Tibial artery (tissue), 4 donors: ENCODE results near the gene PLPP7.

Experiments used
- DNase-seq, 2 donors: peaks; one replicate each; pipeline ENCODE4 v3.0.0-alpha.2; 2019
- H3K27ac ChIP-seq, 2 donors: fragments of 200-600 bp; sonication (generic) in 1 of 2; 1 replicate in 1 of 2; 2 replicates in 1 of 2; pipeline ENCODE4 v1.5.1; 2018 to 2019; ENCODE audit warnings: mild to moderate bottlenecking in 1 of 2
- H3K27me3 ChIP-seq, 2 donors: fragments of 200-600 bp; sonication (generic) in 1 of 2; one replicate each; pipeline versions ENCODE4 v1.5.1 to v1.6.0; 2016 to 2019
- H3K36me3 ChIP-seq, 3 donors: fragments of 200-600 bp; sonication (generic) in 2 of 3; one replicate each; pipeline ENCODE4 v1.5.1; 2016 to 2019; ENCODE audit warnings: mild to moderate bottlenecking in 2 of 3
- H3K4me1 ChIP-seq, 4 donors: fragments of 200-600 bp; sonication (generic) in 2 of 4; 1 replicate in 3 of 4; 2 replicates in 1 of 4; pipeline ENCODE4 v1.5.1; 2016 to 2019
- H3K4me3 ChIP-seq, 2 donors: fragments of 200-600 bp; sonication (generic) in 1 of 2; 1 replicate in 1 of 2; 2 replicates in 1 of 2; pipeline ENCODE4 v1.5.1; 2018 to 2019; ENCODE audit warnings: mild to moderate bottlenecking in 2 of 2
- H3K9me3 ChIP-seq, 3 donors: fragments of 200-600 bp; sonication (generic) in 1 of 3; one replicate each; pipeline ENCODE4 v1.5.1; 2016 to 2019
- CTCF ChIP-seq, 2 experiments: fragments of 200-600 bp in 1 of 2; fragments of 450-650 bp in 1 of 2; IDR thresholded peaks; one replicate each; pipeline ENCODE4 v1.5.1; 2017 to 2019; ENCODE audit warnings: antibody characterized with exemption in 2 of 2, mild to moderate bottlenecking in 1 of 2, moderate library complexity in 1 of 2
- intact Hi-C: fragments of 100-400 bp; cut with DNase I; formaldehyde crosslinking; loops from one replicate; pipeline ENCODE4 v1.15.0; 2023; ENCODE audit warnings: low total_unique reads

The PLPP7 gene

GRCh38 chr9:131276094-131276888, 13.2 kb upstream of the PLPP7 start, which contains the start of gene FAM78A:
Gene FAM78A (minus strand): TSS chr9:131276510. CDS start chr9:131276179, 331 bp downstream.
- intact Hi-C loops = no loop called here
- Histone ChIP-seq H3K9me3 (no peaks in the 10 kb centered on the region), H3K4me3 (peak within 1 kb of the TSS; percentile 64 to 74), H3K4me1 (peaks cover 0 to 22% (median 16%) of the 10 kb centered on the region in 4 donors), H3K36me3 (no peaks in the 10 kb centered on the region), H3K27me3 (peaks cover 0 to 64% of the 10 kb centered on the region in 2 donors), H3K27ac (peak within 1 kb of the TSS; percentile 10 to 13)
- no peak for TF ChIP-seq CTCF (IDR thresholded peaks at IDR 0.05)
- DNase-seq = peak; percentile 46 to 71

GRCh38 chr9:131276891-131277286, 12.6 kb upstream of the PLPP7 start:
- Histone ChIP-seq H3K36me3 (no peaks in the 10 kb centered on the region), H3K9me3 (no peaks in the 10 kb centered on the region), H3K27ac (peak overlapping the region in 1 of 2 donors; percentile 10), H3K27me3 (peaks cover 0 to 70% of the 10 kb centered on the region in 2 donors), H3K4me3 (peak overlapping the region; percentile 64 to 74), H3K4me1 (peaks cover 0 to 22% (median 16%) of the 10 kb centered on the region in 4 donors)
- intact Hi-C loops = no loop called here
- DNase-seq = no peak
- no peak for TF ChIP-seq CTCF (IDR thresholded peaks at IDR 0.05)

- intact Hi-C loops = no loop called here
- Histone ChIP-seq H3K36me3 (no peaks in the 10 kb centered on the region), H3K27ac (peak overlapping the region in 1 of 2 donors; percentile 10), H3K9me3 (no peaks in the 10 kb centered on the region), H3K27me3 (peaks cover 0 to 73% of the 10 kb centered on the region in 2 donors), H3K4me1 (peaks cover 0 to 22% (median 16%) of the 10 kb centered on the region in 4 donors), H3K4me3 (peak overlapping the region; percentile 64 to 74)
- DNase-seq = peak in 1 of 2 donors; percentile 66
- no peak for TF ChIP-seq CTCF (IDR thresholded peaks at IDR 0.05)
Observed at GRCh38 chr9:131277287-131277909, 12.1 kb upstream of the PLPP7 start.

GRCh38 chr9:131277910-131278701, 11.4 kb upstream of the PLPP7 start:
- H3K36me3 ChIP-seq = no peaks in the 10 kb centered on the region
- H3K27me3 ChIP-seq = peaks cover 0 to 78% of the 10 kb centered on the region in 2 donors
- peaks cover 0 to 30% (median 23%) of the 10 kb centered on the region in 4 donors for H3K4me1 ChIP-seq
- no peak for TF ChIP-seq CTCF (IDR thresholded peaks at IDR 0.05)
- peak; percentile 86 to 89 for DNase-seq
- H3K4me3 ChIP-seq = peak overlapping the region; percentile 64 to 74
- intact Hi-C loops = no loop called here
- no peak overlapping the region for H3K27ac ChIP-seq
- no peaks in the 10 kb centered on the region for H3K9me3 ChIP-seq

- TF ChIP-seq CTCF (IDR thresholded peaks at IDR 0.05) = no peak
- intact Hi-C loops = no loop called here
- Histone ChIP-seq H3K27me3 (peaks cover 0 to 75% of the 10 kb centered on the region in 2 donors), H3K36me3 (no peaks in the 10 kb centered on the region), H3K4me1 (peaks cover 0 to 31% (median 25%) of the 10 kb centered on the region in 4 donors), H3K9me3 (no peaks in the 10 kb centered on the region), H3K27ac (no peak overlapping the region), H3K4me3 (no peak overlapping the region)
- no peak for DNase-seq
Observed at GRCh38 chr9:131278702-131279111, 10.8 kb upstream of the PLPP7 start.
